ENCODE measurements around the gene FRAT1.

The FRAT1 gene

GRCh38 chr10:97318772-97319651 is at the start of gene FRAT1:
TSS of gene FRAT1 (plus strand) at chr10:97319271. CDS start at chr10:97319454, 183 bp downstream.
- CTCF ChIA-PET, result no interaction called here
- POLR2A ChIA-PET, result interaction anchor here (0.7 to 3.5 kb wide), 6 partner anchors 10 to 37 kb away, joined by 3 to 22 read pairs (median 5); partner anchors contain the start of gene ARHGAP19
- DNase-seq (ENCODE audit: extremely low spot score), result peak; percentile 89
- TF ChIP-seq ELF4 (IDR thresholded peaks at IDR 0.05) (no peak), FOXM1 (IDR thresholded peaks at IDR 0.05; ENCODE audit: borderline replicate concordance) (no peak; the same call in 1 of the 2 replicates), ZNF384 (IDR thresholded peaks at IDR 0.05) (no peak), L3MBTL2 (conservative IDR thresholded peaks at IDR 0.05) (peak; percentile 92), SP1 (IDR thresholded peaks at IDR 0.05) (no peak), CTBP1 (IDR thresholded peaks at IDR 0.05; ENCODE audit: borderline replicate concordance) (no peak), BHLHE40 (IDR thresholded peaks at IDR 0.05; ENCODE audit: borderline replicate concordance) (peak; percentile 93), HDGF (IDR thresholded peaks at IDR 0.05; ENCODE audit: borderline replicate concordance) (no peak), LEF1 (IDR thresholded peaks at IDR 0.05; ENCODE audit: borderline replicate concordance) (no peak; the same call in 1 of the 2 replicates), SUZ12 (IDR thresholded peaks at IDR 0.05) (no peak), NFRKB (IDR thresholded peaks at IDR 0.05) (no peak), FOXK2 (IDR thresholded peaks at IDR 0.05) (peak; percentile 97), TARDBP (IDR thresholded peaks at IDR 0.05) (no peak), ARNT (IDR thresholded peaks at IDR 0.05) (peak; percentile 95), FOXA1 (IDR thresholded peaks at IDR 0.05) (no peak), PKNOX1 (IDR thresholded peaks at IDR 0.05) (no peak)

- DNase-seq (ENCODE audit: extremely low spot score), result no peak
- POLR2A ChIA-PET, result no interaction called here
These were observed 48.4 kb upstream of the FRAT1 start for GRCh38 chr10:97270523-97271154.

GRCh38 chr10:97273700-97274099 is 45.4 kb upstream of the FRAT1 start:
- DNase-seq (ENCODE audit: extremely low spot score), result no peak
- POLR2A ChIA-PET, result no interaction called here

More at GRCh38 chr10:97270523-97271154, 48.4 kb upstream of the FRAT1 start:
- TF ChIP-seq FOXK2 (IDR thresholded peaks at IDR 0.05), result no peak
- TF ChIP-seq HDGF (IDR thresholded peaks at IDR 0.05; ENCODE audit: borderline replicate concordance), result no peak
- TF ChIP-seq NFRKB (IDR thresholded peaks at IDR 0.05), result no peak
- TF ChIP-seq FOXA1 (IDR thresholded peaks at IDR 0.05), result no peak
- TF ChIP-seq FOXM1 (IDR thresholded peaks at IDR 0.05; ENCODE audit: borderline replicate concordance), result no peak
- no peak for TF ChIP-seq ZNF384 (IDR thresholded peaks at IDR 0.05)
- TF ChIP-seq ARNT (IDR thresholded peaks at IDR 0.05), result no peak
- TF ChIP-seq PKNOX1 (IDR thresholded peaks at IDR 0.05), result no peak
- TF ChIP-seq LEF1 (IDR thresholded peaks at IDR 0.05; ENCODE audit: borderline replicate concordance), result no peak
- no peak for TF ChIP-seq TARDBP (IDR thresholded peaks at IDR 0.05)
- TF ChIP-seq CTBP1 (IDR thresholded peaks at IDR 0.05; ENCODE audit: borderline replicate concordance), result no peak
- no peak for TF ChIP-seq L3MBTL2 (conservative IDR thresholded peaks at IDR 0.05)
- no peak for TF ChIP-seq SP1 (IDR thresholded peaks at IDR 0.05)
- no peak for TF ChIP-seq BHLHE40 (IDR thresholded peaks at IDR 0.05; ENCODE audit: borderline replicate concordance)
- TF ChIP-seq ELF4 (IDR thresholded peaks at IDR 0.05), result no peak
- no peak for TF ChIP-seq SUZ12 (IDR thresholded peaks at IDR 0.05)
- CTCF ChIA-PET, result interaction anchor here (1.6 kb wide), 1 partner anchor 8 kb away, joined by 8 read pairs; no protein-coding TSS in a partner anchor

GRCh38 chr10:97274828-97275227 is 44.2 kb upstream of the FRAT1 start:
- DNase-seq (ENCODE audit: extremely low spot score), result no peak
- CTCF ChIA-PET, result interaction anchor here (0.7 kb wide), 1 partner anchor 60 kb away, joined by 7 read pairs; the partner anchor contains the start of gene FRAT2
- TF ChIP-seq ZNF384 (IDR thresholded peaks at IDR 0.05) (no peak), LEF1 (IDR thresholded peaks at IDR 0.05; ENCODE audit: borderline replicate concordance) (no peak), CTBP1 (IDR thresholded peaks at IDR 0.05; ENCODE audit: borderline replicate concordance) (no peak), TARDBP (IDR thresholded peaks at IDR 0.05) (no peak), BHLHE40 (IDR thresholded peaks at IDR 0.05; ENCODE audit: borderline replicate concordance) (no peak), PKNOX1 (IDR thresholded peaks at IDR 0.05) (no peak), FOXA1 (IDR thresholded peaks at IDR 0.05) (no peak), ELF4 (IDR thresholded peaks at IDR 0.05) (no peak), L3MBTL2 (conservative IDR thresholded peaks at IDR 0.05) (no peak)

More at GRCh38 chr10:97273700-97274099, 45.4 kb upstream of the FRAT1 start:
- CTCF ChIA-PET, result interaction anchor here (0.6 kb wide), 1 partner anchor 39 kb away, joined by 3 read pairs; no protein-coding TSS in a partner anchor
- TF ChIP-seq FOXM1 (IDR thresholded peaks at IDR 0.05; ENCODE audit: borderline replicate concordance) (no peak), ARNT (IDR thresholded peaks at IDR 0.05) (no peak), L3MBTL2 (conservative IDR thresholded peaks at IDR 0.05) (no peak), CTBP1 (IDR thresholded peaks at IDR 0.05; ENCODE audit: borderline replicate concordance) (no peak), SUZ12 (IDR thresholded peaks at IDR 0.05) (no peak), FOXK2 (IDR thresholded peaks at IDR 0.05) (no peak), HDGF (IDR thresholded peaks at IDR 0.05; ENCODE audit: borderline replicate concordance) (no peak), PKNOX1 (IDR thresholded peaks at IDR 0.05) (no peak)

More at GRCh38 chr10:97274828-97275227, 44.2 kb upstream of the FRAT1 start:
- POLR2A ChIA-PET, result interaction anchor here (0.6 kb wide), 2 partner anchors 59 to 159 kb away, joined by 3 to 4 read pairs; no protein-coding TSS in a partner anchor

Data from HEK293T (cell line).